H9 (cell line): ENCODE results near the gene CKLF. TPM values are rescaled to one million over a fixed set of nuclear protein-coding genes. Genes with fewer than 3 reads are reported as not detected.

Experiments used
- DNase-seq: peaks from one replicate; pipeline ENCODE4 v3.0.0-alpha.2; 2017
- H2AFZ ChIP-seq: one replicate; pipeline ENCODE4 v1.6.1; 2013; ENCODE audit warnings: mild to moderate bottlenecking, low read length, control low read depth, moderate library complexity
- H2AK5ac ChIP-seq: 2 replicates; pipeline ENCODE4 v1.6.1; 2013; ENCODE audit warnings: low read length, control low read depth, mixed read lengths; ENCODE audit not compliant: insufficient read length
- H2BK120ac ChIP-seq: one replicate; pipeline ENCODE4 v1.6.1; 2013; ENCODE audit warnings: low read depth, mild to moderate bottlenecking, low read length, control low read depth, inconsistent platforms; ENCODE audit not compliant: poor library complexity, severe bottlenecking
- H2BK12ac ChIP-seq: 2 replicates; pipeline ENCODE4 v1.6.1; 2013; ENCODE audit warnings: low read length, control low read depth, mixed read lengths, low read depth; ENCODE audit not compliant: insufficient read length
- H2BK15ac ChIP-seq: 2 replicates; pipeline ENCODE4 v1.6.1; 2013; ENCODE audit warnings: low read depth, low read length, control low read depth
- H2BK20ac ChIP-seq: one replicate; pipeline ENCODE4 v1.6.1; 2013; ENCODE audit warnings: low read depth, mild to moderate bottlenecking, low read length, control low read depth, inconsistent platforms; ENCODE audit not compliant: poor library complexity, severe bottlenecking
- H2BK5ac ChIP-seq: 2 replicates; pipeline ENCODE4 v1.6.1; 2013; ENCODE audit warnings: low read length, control low read depth, mixed read lengths; ENCODE audit not compliant: insufficient read length
- H3K14ac ChIP-seq: 2 replicates; pipeline ENCODE4 v1.6.1; 2013; ENCODE audit warnings: low read length, control low read depth; ENCODE audit not compliant: insufficient read depth
- H3K18ac ChIP-seq: 2 replicates; pipeline ENCODE4 v1.6.1; 2013; ENCODE audit warnings: low read depth, mild to moderate bottlenecking, mixed read lengths, low read length, control low read depth; ENCODE audit not compliant: insufficient read length
- H3K23ac ChIP-seq: 2 replicates; pipeline ENCODE4 v1.6.1; 2013; ENCODE audit warnings: low read length, control low read depth, mixed read lengths, low read depth; ENCODE audit not compliant: insufficient read length
- H3K23me2 ChIP-seq: 2 replicates; pipeline ENCODE4 v1.6.1; 2013; ENCODE audit warnings: low read depth, mild to moderate bottlenecking, mixed read lengths, low read length, control low read depth; ENCODE audit not compliant: insufficient read length, poor library complexity, severe bottlenecking
- H3K27ac ChIP-seq: 2 replicates; pipeline ENCODE4 v1.5.1; 2013; ENCODE audit warnings: low read length, control low read depth, mixed read lengths, low read depth; ENCODE audit not compliant: insufficient read length
- H3K27me3 ChIP-seq: 2 replicates; pipeline ENCODE4 v1.6.1; 2013; ENCODE audit warnings: low read length, control low read depth, inconsistent platforms; ENCODE audit not compliant: insufficient read depth
- H3K4ac ChIP-seq: 2 replicates; pipeline ENCODE4 v1.6.1; 2013; ENCODE audit warnings: low read depth, mild to moderate bottlenecking, control low read depth, inconsistent platforms, low read length, moderate library complexity
- H3K4me1 ChIP-seq: 2 replicates; pipeline ENCODE4 v1.6.1; 2013; ENCODE audit warnings: low read length, control low read depth, inconsistent platforms; ENCODE audit not compliant: insufficient read depth
- H3K4me2 ChIP-seq: 2 replicates; pipeline ENCODE4 v1.6.1; 2013; ENCODE audit warnings: low read length, control low read depth, mixed read lengths; ENCODE audit not compliant: insufficient read length, insufficient read depth
- H3K56ac ChIP-seq: 2 replicates; pipeline ENCODE4 v1.6.1; 2013; ENCODE audit warnings: low read depth, mild to moderate bottlenecking, mixed read lengths, low read length, control low read depth; ENCODE audit not compliant: insufficient read length
- H3K79me1 ChIP-seq: 2 replicates; pipeline ENCODE4 v1.6.1; 2013; ENCODE audit warnings: low read depth, mild to moderate bottlenecking, moderate library complexity, low read length, control low read depth, inconsistent platforms; ENCODE audit not compliant: insufficient read depth, poor library complexity, severe bottlenecking
- H3K79me2 ChIP-seq: 2 replicates; pipeline ENCODE4 v1.6.1; 2013; ENCODE audit warnings: low read length, control low read depth, inconsistent platforms; ENCODE audit not compliant: insufficient read depth
- H3K9ac ChIP-seq: 2 replicates; pipeline ENCODE4 v1.6.1; 2013; ENCODE audit warnings: low read length, control low read depth, mixed read lengths; ENCODE audit not compliant: insufficient read length; ENCODE audit errors: extremely low read depth
- H3K9me3 ChIP-seq: one replicate; pipeline ENCODE4 v1.6.1; 2013; ENCODE audit warnings: low read depth, low read length, inconsistent platforms; ENCODE audit not compliant: control insufficient read depth
- H3T11ph ChIP-seq: one replicate; pipeline ENCODE4 v1.6.1; 2013; ENCODE audit warnings: mild to moderate bottlenecking, low read length, control low read depth, inconsistent platforms
- H4K20me1 ChIP-seq: one replicate; pipeline ENCODE4 v1.6.1; 2013; ENCODE audit not compliant: control insufficient read depth, insufficient read length, insufficient read depth
- H4K5ac ChIP-seq: 2 replicates; pipeline ENCODE4 v1.6.1; 2013; ENCODE audit warnings: low read depth, mild to moderate bottlenecking, mixed read lengths, low read length, control low read depth; ENCODE audit not compliant: insufficient read length
- H4K8ac ChIP-seq: replicated peaks from 2 replicates; pipeline ENCODE4 v1.6.1; 2013; ENCODE audit warnings: low read length, control low read depth, mixed read lengths, low read depth; ENCODE audit not compliant: insufficient read length
- H4K91ac ChIP-seq: 2 replicates; pipeline ENCODE4 v1.6.1; 2013; ENCODE audit warnings: low read depth, mild to moderate bottlenecking, moderate library complexity, mixed read lengths, low read length, control low read depth; ENCODE audit not compliant: insufficient read length
- H3K27ac Mint-ChIP-seq, 3 experiments: 2 replicates in 2 of 3; 3 replicates in 1 of 3; pipeline ENCODE4 v1.8.0; 2020 to 2021; ENCODE audit warnings: mixed read lengths in 3 of 3, mild to moderate bottlenecking in 1 of 3, moderate library complexity in 1 of 3
- H3K27me3 Mint-ChIP-seq: 2 replicates; pipeline ENCODE4 v1.8.0; 2021; ENCODE audit warnings: low read depth, mild to moderate bottlenecking, moderate library complexity, mixed read lengths
- H3K36me3 Mint-ChIP-seq, 3 experiments: 2 replicates in 2 of 3; 3 replicates in 1 of 3; pipeline ENCODE4 v1.8.0; 2020 to 2021; ENCODE audit warnings: low read depth in 3 of 3, mixed read lengths in 3 of 3; ENCODE audit not compliant: insufficient read depth in 1 of 3
- H3K4me1 Mint-ChIP-seq, 2 experiments: 2 replicates each; pipeline ENCODE4 v1.8.0; 2020; ENCODE audit warnings: mixed read lengths in 2 of 2
- H3K4me3 Mint-ChIP-seq, 2 experiments: 2 replicates in 1 of 2; 3 replicates in 1 of 2; pipeline ENCODE4 v1.8.0; 2020 to 2021; ENCODE audit warnings: mild to moderate bottlenecking in 2 of 2, mixed read lengths in 2 of 2, moderate library complexity in 1 of 2
- H3K9me3 Mint-ChIP-seq, 2 experiments: 2 replicates in 1 of 2; 3 replicates in 1 of 2; pipeline ENCODE4 v1.8.0; 2020; ENCODE audit warnings: mild to moderate bottlenecking in 2 of 2, mixed read lengths in 2 of 2, moderate library complexity in 1 of 2
- CTCF ChIP-seq: fragments of 200-600 bp; sonication (generic); conservative IDR thresholded peaks from 3 replicates; pipeline ENCODE4 v1.8.0; 2021; ENCODE audit warnings: antibody characterized with exemption, mild to moderate bottlenecking
- WGBS: extraction: QIAGEN DNeasy Blood & Tissue Kit; methylation state at CpG from one replicate; pipeline ENCODE4 v1.1.7; 2013; ENCODE audit warnings: missing lambda C conversion rate, low lambda C conversion rate, mixed read lengths; ENCODE audit not compliant: insufficient read length; ENCODE audit errors: extremely low coverage; 5-methylcytosine and 5-hydroxymethylcytosine counted together
- total RNA-seq: library from RNA; stranded (reverse); gene quantifications from 2 replicates; pipeline ENCODE4 v1.2.1, GENCODE V29; 2021

CKLF gene
- total RNA-seq, 1 experiment from 2014 or later: 23.1 TPM

DNA sequence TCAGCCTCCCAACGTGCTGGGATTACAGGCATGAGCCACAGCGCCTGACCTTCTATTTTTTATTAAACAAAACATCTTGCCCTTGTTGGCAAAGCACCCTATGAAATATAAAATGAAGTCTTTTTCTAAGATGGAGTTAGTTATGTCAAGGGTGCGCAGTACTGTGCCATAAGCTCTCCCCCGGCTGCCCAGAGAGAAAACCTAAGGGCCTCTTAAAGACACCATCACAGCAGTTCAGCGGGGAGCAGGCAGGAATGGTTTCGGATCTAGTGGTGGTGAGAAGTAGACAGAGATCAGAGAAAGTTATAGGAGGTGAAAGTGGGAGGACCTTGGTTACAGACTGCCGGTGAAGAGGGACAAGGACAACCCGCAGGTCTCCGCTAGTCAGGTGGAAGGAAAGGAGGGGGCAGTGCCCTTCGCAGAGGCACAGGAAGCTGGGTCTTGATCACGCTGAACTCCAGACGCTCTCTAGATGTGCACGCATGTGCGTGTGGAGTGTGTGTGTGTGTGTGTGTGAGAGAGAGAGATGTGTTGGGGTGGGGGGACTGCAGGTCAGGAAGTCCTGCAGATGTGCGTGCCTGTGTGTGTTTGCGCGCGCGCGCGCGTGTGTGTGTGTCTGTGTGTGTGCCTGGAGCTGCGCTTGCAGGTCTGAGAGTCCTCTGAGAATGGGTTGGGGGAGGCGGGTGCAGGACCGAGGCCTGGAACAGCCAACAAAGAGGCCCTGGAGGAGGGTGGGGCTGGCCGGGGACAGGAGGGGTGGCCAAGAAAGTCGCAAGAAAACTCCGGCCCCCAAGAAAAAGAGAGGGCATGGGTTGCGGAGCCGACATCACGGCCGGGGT, 51.4 kb downstream of the CKLF start:
- H3K27ac Mint-ChIP-seq: peak overlapping the region; percentile 83 to 98 (median 97)
- H2BK15ac ChIP-seq: no peak overlapping the region
- WGBS: no CpG with 5 or more reads among the region's 32 CpGs

More for the DNA sequence above, 51.4 kb downstream of the CKLF start:
- H3K56ac ChIP-seq: no peak overlapping the region
- Mint-ChIP-seq H3K36me3 (peaks cover 0 to 2% (median 0%) of the 10 kb centered on the region in 3 experiments; a peak in 3 of 7 replicates), H3K4me3 (peak overlapping the region; percentile 79 to 91), H3K9me3 (no peaks in the 10 kb centered on the region), H3K27me3 (peaks cover 9% of the 10 kb centered on the region), H3K4me1 (peaks cover 19 to 27% of the 10 kb centered on the region in 2 experiments)
- TF ChIP-seq CTCF: no peak
- no peak overlapping the region for H3K23ac ChIP-seq
- no peaks in the 10 kb centered on the region for H3K4me1 ChIP-seq
- no peak overlapping the region for H2BK5ac ChIP-seq
- H3K4ac ChIP-seq: no peak overlapping the region
- no peak overlapping the region for H3K27ac ChIP-seq
- H4K8ac ChIP-seq: no peak overlapping the region
- H3K9me3 ChIP-seq: no peaks in the 10 kb centered on the region
- H2BK20ac ChIP-seq: no peak overlapping the region
- H3K18ac ChIP-seq: peak overlapping the region; percentile 86
- H3K23me2 ChIP-seq: peaks cover 11% of the 10 kb centered on the region
- no peaks in the 10 kb centered on the region for H3K79me2 ChIP-seq
- no peak overlapping the region for H2AFZ ChIP-seq
- no peaks in the 10 kb centered on the region for H3K27me3 ChIP-seq
- H4K91ac ChIP-seq: no peak overlapping the region
- no peaks in the 10 kb centered on the region for H3K79me1 ChIP-seq
- no peak overlapping the region for H2BK12ac ChIP-seq
- peak overlapping the region; percentile 55 for H3K9ac ChIP-seq
- peak overlapping the region; percentile 82 for H3K4me2 ChIP-seq
- H2BK120ac ChIP-seq: no peak overlapping the region
- no peak overlapping the region for H4K5ac ChIP-seq
- no peak overlapping the region for H2AK5ac ChIP-seq
- peak overlapping the region; percentile 86 for H3K14ac ChIP-seq
- no peak overlapping the region for H3T11ph ChIP-seq
- no peaks in the 10 kb centered on the region for H4K20me1 ChIP-seq
- peak; percentile 80 for DNase-seq
